ENCODE results near the gene TSPAN18.

DNA sequence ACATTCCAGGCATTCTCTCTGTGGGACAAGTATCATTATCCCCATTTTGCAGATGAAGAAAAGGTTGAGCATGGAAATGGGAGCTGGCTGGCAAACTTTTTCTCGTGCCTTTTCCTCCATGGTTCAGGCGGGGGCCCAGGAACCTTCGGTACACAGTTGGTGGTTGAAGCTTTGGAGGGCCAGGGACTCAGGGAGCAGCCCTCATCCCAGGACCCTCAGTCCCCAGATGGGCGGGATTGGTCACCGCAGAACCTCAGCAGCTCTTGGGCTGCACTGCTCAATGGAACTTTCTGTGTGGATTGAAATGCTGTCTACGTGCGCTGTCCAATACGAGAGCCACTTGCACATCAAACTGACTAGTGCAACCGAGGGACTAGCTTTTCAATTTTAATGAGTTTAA is 61.2 kb downstream of the TSPAN18 start:
- TF ChIP-seq POLR2A (IDR thresholded peaks at IDR 0.05), result no peak
- TF ChIP-seq EP300 (IDR thresholded peaks at IDR 0.05), result no peak

Data from gastroesophageal sphincter (tissue), 2 donors.